ENCODE measurements around the gene P2RY2.

P2RY2 gene

GRCh38 chr11:73203322-73203721 is 14.8 kb upstream of the P2RY2 start:
- Histone ChIP-seq H3K9ac (ENCODE audit: low read length) (no peak overlapping the region), H3K27ac (ENCODE audit: low read depth, low read length) (no peak overlapping the region), H4K20me1 (ENCODE audit: low read depth, low read length) (no peaks in the 10 kb centered on the region), H3F3A (ENCODE audit: insufficient read depth) (no peaks in the 10 kb centered on the region), H3K27me3 (ENCODE audit: low read length) (no peaks in the 10 kb centered on the region), H3K36me3 (ENCODE audit: low read length) (no peaks in the 10 kb centered on the region), H3K79me2 (ENCODE audit: insufficient read depth, low read length) (no peaks in the 10 kb centered on the region), H3K9me2 (replicated peaks; ENCODE audit: insufficient read depth, low read length) (no peaks in the 10 kb centered on the region), H3K9me3 (ENCODE audit: insufficient read depth, low read length) (no peaks in the 10 kb centered on the region), H3K4me2 (ENCODE audit: low read depth, low read length, poor library complexity, severe bottlenecking) (no peak overlapping the region), H2AFZ (ENCODE audit: low read depth, low read length, severe bottlenecking) (no peak overlapping the region), H3K4me3 (ENCODE audit: insufficient read depth, low read length, poor library complexity, severe bottlenecking) (no peak overlapping the region)
- TF ChIP-seq, protein P1, sequence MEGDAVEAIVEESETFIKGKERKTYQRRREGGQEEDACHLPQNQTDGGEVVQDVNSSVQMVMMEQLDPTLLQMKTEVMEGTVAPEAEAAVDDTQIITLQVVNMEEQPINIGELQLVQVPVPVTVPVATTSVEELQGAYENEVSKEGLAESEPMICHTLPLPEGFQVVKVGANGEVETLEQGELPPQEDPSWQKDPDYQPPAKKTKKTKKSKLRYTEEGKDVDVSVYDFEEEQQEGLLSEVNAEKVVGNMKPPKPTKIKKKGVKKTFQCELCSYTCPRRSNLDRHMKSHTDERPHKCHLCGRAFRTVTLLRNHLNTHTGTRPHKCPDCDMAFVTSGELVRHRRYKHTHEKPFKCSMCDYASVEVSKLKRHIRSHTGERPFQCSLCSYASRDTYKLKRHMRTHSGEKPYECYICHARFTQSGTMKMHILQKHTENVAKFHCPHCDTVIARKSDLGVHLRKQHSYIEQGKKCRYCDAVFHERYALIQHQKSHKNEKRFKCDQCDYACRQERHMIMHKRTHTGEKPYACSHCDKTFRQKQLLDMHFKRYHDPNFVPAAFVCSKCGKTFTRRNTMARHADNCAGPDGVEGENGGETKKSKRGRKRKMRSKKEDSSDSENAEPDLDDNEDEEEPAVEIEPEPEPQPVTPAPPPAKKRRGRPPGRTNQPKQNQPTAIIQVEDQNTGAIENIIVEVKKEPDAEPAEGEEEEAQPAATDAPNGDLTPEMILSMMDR (IDR thresholded peaks at IDR 0.05; ENCODE audit: insufficient read depth, low read length, poor library complexity, severe bottlenecking): no peak
- TF ChIP-seq EZH2phosphoT487 (conservative IDR thresholded peaks at IDR 0.05; ENCODE audit: low read length): no peak

- H3K79me2 ChIP-seq (ENCODE audit: insufficient read depth, low read length): no peaks in the 10 kb centered on the region
- H3K4me2 ChIP-seq (ENCODE audit: low read depth, low read length, poor library complexity, severe bottlenecking): no peak overlapping the region
- no peaks in the 10 kb centered on the region for H3K27me3 ChIP-seq (ENCODE audit: low read length)
- no peak overlapping the region for H2AFZ ChIP-seq (ENCODE audit: low read depth, low read length, severe bottlenecking)
- H3K9me2 ChIP-seq (replicated peaks; ENCODE audit: insufficient read depth, low read length): no peaks in the 10 kb centered on the region
- H4K20me1 ChIP-seq (ENCODE audit: low read depth, low read length): no peaks in the 10 kb centered on the region
- TF ChIP-seq, protein P1 (IDR thresholded peaks at IDR 0.05; ENCODE audit: insufficient read depth, low read length, poor library complexity, severe bottlenecking): no peak
- no peak for TF ChIP-seq EZH2phosphoT487 (conservative IDR thresholded peaks at IDR 0.05; ENCODE audit: low read length)
- no peaks in the 10 kb centered on the region for H3F3A ChIP-seq (ENCODE audit: insufficient read depth)
- no peak overlapping the region for H3K9ac ChIP-seq (ENCODE audit: low read length)
- H3K4me3 ChIP-seq (ENCODE audit: insufficient read depth, low read length, poor library complexity, severe bottlenecking): no peak overlapping the region
- H3K9me3 ChIP-seq (ENCODE audit: insufficient read depth, low read length): no peaks in the 10 kb centered on the region
- no peak overlapping the region for H3K27ac ChIP-seq (ENCODE audit: low read depth, low read length)
- H3K36me3 ChIP-seq (ENCODE audit: low read length): no peaks in the 10 kb centered on the region
These were observed 14.3 kb upstream of the P2RY2 start for GRCh38 chr11:73203790-73204189.

DNA sequence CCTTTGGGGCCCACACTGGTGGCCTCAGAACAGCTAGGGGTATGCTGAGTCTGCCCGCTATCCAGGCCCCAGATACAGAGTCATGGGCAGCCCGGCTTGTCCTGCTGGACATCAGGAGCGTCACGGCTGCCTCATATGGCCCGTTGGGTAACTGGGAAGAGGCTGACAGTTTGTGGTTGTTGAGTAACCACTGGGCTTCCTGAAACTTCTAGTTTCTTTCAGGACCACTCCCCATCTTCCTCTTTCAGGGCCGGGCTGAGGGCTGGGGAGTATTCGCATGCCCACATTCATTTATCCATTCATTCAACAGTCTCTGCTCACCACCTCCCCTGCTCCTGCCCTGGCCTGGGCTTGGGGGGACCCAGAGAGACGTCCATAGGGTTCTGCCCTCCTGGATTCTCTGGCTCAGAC is 13.4 kb upstream of the P2RY2 start:
- H3K4me2 ChIP-seq (ENCODE audit: low read depth, low read length, poor library complexity, severe bottlenecking): no peak overlapping the region
- H3K4me3 ChIP-seq (ENCODE audit: insufficient read depth, low read length, poor library complexity, severe bottlenecking): no peak overlapping the region
- no peak for TF ChIP-seq EZH2phosphoT487 (conservative IDR thresholded peaks at IDR 0.05; ENCODE audit: low read length)
- TF ChIP-seq, protein P1 (IDR thresholded peaks at IDR 0.05; ENCODE audit: insufficient read depth, low read length, poor library complexity, severe bottlenecking): no peak
- no peaks in the 10 kb centered on the region for H3F3A ChIP-seq (ENCODE audit: insufficient read depth)
- H3K27me3 ChIP-seq (ENCODE audit: low read length): no peaks in the 10 kb centered on the region
- no peaks in the 10 kb centered on the region for H3K36me3 ChIP-seq (ENCODE audit: low read length)
- H3K9me3 ChIP-seq (ENCODE audit: insufficient read depth, low read length): no peaks in the 10 kb centered on the region
- H3K9ac ChIP-seq (ENCODE audit: low read length): no peak overlapping the region
- no peaks in the 10 kb centered on the region for H3K9me2 ChIP-seq (replicated peaks; ENCODE audit: insufficient read depth, low read length)
- no peak overlapping the region for H3K27ac ChIP-seq (ENCODE audit: low read depth, low read length)
- H4K20me1 ChIP-seq (ENCODE audit: low read depth, low read length): no peaks in the 10 kb centered on the region
- H3K79me2 ChIP-seq (ENCODE audit: insufficient read depth, low read length): no peaks in the 10 kb centered on the region
- H2AFZ ChIP-seq (ENCODE audit: low read depth, low read length, severe bottlenecking): no peak overlapping the region

Data from SU-DHL-6 (cell line).